HG02678 (cell line): ENCODE measurements around the gene TRPC4.
"Not testable (repeated sequence)": the region's sequence is repeated elsewhere in the genome, so short reads cannot be mapped to it uniquely, and the experiment has no call there.

Source experiments
- ATAC-seq: cut with Tn5 transposase; IDR thresholded peaks from one replicate; pipeline ENCODE4 v1.9.1; 2021; ENCODE audit warnings: mild to moderate bottlenecking, moderate library complexity; ENCODE audit not compliant: unreplicated experiment

TRPC4 gene

GRCh38 chr13:37833411-37833810, 36.2 kb downstream of the TRPC4 start:
- no peak for ATAC-seq

- ATAC-seq = no peak
These were observed 53.3 kb downstream of the TRPC4 start for GRCh38 chr13:37816276-37816675.

- ATAC-seq = no peak
These were observed 58.1 kb downstream of the TRPC4 start for GRCh38 chr13:37811441-37811840.

DNA sequence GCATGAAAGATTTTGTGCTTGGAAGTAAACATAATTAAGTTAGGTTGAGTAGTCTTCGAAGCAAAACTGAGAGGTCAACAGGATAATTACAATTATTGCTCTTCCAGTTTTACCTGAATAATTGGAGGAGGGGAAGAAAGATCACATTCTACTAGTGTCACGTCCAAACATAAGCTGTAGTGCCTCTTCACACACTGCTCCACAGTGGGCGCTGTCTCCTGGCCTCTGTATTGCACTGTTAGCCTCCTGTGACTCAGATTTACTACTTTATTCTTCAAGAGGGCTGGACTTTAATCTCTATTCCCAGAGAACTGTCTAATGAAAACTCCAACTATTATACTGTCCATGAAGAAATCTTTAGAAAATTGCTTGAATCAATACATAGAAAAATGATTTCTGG, 62.9 kb downstream of the TRPC4 start:
- ATAC-seq = no peak

- ATAC-seq = no peak
These were observed 71.9 kb downstream of the TRPC4 start for GRCh38 chr13:37797631-37798030.

DNA sequence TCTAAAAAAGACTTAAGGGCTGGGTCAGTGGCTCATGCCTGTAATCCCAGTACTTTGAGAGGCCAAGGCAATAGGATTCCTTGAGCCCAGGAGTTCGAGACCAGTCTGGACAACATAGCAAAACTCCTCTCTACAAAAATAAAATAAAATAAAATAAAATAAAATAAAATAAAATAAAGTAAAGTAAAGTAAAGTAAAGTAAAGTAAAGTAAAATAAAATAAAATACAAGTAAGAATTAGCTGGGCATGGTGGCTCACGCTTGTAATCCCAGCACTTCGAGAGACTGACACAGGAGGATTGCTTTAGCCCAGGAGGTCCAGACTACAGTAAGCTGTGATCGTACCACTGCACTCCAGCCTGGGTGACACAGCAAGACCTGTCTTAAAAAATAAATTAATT, 72.8 kb downstream of the TRPC4 start:
- ATAC-seq = not testable (repeated sequence)

DNA sequence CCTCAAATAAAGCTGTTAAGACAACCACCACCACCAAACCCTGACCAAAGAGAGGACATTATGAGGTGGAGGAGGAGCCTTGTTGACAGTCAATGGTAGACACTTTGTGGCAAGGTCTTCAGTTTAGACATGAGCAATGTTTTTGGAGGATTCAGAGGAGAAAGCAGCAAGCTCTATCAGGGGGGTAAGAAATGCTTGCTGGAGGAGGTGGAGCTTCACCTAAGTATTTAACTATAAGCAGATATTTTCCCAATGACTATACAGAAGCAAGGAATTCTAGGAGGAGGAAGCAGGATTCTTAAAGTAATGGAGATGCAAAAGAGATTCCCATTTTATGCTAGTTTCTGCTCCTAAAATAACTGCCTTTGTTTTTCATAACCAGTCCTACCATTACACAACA, 74.2 kb downstream of the TRPC4 start:
- ATAC-seq = no peak

DNA sequence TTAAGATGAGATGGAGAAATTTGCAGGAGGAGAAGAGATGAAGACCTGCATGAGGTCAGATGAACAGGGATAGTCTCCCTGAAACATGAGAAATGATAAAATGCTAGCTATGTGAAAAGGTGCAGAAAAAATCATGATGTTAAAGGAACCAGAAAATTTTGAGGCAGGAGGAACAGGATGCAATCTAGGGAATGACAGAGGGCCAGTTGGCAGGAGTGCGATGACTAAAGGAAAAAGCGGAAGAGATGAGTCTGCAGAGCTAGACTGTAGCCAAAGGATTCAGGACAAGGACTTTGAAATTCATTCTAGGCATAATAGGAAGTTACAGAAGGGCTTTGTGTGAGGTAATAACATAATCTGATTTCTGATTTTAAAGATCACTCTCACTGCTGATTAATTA, 77.9 kb downstream of the TRPC4 start:
- ATAC-seq = no peak

GRCh38 chr13:37788346-37788745, 81.2 kb downstream of the TRPC4 start:
- no peak for ATAC-seq

- no peak for ATAC-seq
These were observed 91.9 kb downstream of the TRPC4 start for GRCh38 chr13:37777676-37778075.

DNA sequence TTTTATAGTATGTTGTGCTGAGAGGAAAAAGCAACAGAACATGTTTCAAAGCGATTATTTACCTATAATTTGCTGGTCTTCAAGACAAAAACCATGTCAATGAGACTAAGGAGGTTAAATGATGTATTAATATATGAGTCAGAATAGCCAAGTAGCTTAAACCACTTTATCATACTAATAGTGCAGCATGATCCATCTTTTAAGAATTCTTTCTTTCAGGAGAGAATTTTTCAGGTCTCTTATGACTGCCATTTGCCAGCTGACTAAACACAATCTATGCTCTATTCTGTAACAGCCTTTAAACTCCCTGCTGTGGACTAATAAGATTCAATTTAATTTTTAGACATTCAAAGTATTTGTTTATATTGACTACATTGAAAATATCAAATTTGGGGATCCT, 93.7 kb downstream of the TRPC4 start:
- ATAC-seq = no peak

GRCh38 chr13:37772644-37773043, 96.9 kb downstream of the TRPC4 start:
- ATAC-seq = no peak

DNA sequence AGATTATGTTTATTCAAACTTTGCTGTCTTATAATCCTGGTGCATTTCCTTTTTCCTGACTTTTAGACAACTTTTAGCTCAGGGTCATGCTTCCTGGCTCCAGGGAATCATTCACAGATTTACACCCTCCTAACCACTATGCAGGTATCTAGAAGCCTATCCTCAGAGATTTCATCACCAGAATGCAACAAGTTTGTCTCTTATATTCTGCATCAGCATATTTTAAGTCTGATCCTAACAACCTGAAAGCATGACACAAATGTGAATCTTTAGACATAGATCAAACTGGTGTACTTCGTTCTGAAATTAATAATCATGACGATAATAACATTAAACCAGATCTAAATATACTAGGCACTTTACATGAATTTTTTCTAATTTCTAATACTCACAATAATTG, 100.0 kb downstream of the TRPC4 start:
- ATAC-seq = no peak

GRCh38 chr13:37769078-37769477, 100.5 kb downstream of the TRPC4 start:
- ATAC-seq = no peak

GRCh38 chr13:37766502-37766901, 103.1 kb downstream of the TRPC4 start:
- no peak for ATAC-seq

DNA sequence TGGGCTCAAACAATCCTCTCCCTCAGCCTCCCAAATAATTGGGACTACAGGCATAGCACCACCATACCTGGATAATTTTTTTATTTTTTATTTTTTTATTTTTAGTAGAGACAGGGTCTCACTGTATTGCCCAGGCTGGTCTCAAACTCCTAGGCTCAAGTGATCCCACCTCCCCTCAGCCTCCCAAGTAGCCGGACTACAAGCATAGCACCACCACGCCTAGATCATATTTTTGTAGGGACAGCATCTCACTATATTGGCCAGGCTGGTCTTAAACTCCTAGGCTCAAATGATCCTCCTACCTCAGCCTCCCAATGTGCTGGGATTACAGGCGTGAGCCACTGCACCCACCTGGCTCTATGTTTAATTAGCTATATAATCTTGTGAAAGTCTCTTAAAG, 114.2 kb downstream of the TRPC4 start:
- ATAC-seq = no peak

GRCh38 chr13:37753776-37754175, 115.8 kb downstream of the TRPC4 start:
- ATAC-seq = no peak

- no peak for ATAC-seq
These were observed 117.4 kb downstream of the TRPC4 start for GRCh38 chr13:37752146-37752545.

DNA sequence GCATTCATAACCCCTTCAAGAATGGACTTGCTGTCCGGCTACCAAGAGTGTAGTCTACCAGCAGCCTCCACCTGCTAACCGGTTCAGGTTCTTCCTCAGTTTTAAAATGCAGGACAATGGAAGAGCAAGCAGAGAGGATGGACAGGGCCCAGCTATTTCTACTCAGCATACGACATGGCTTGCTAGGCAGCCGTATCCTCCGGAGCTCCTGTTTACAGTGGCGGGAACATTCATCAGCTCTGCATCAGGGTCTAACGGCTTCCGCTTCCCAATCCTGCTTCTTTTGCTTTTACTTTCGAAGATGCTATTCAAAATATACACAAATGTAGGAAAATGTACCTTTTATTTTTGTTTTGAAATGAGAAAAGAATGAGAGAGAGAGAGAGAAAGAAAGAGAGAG, 118.5 kb downstream of the TRPC4 start:
- no peak for ATAC-seq

GRCh38 chr13:37748913-37749312, 120.7 kb downstream of the TRPC4 start:
- ATAC-seq = no peak

- no peak for ATAC-seq
These were observed 122.4 kb downstream of the TRPC4 start for GRCh38 chr13:37747071-37747612.

GRCh38 chr13:37741536-37741935, 128.0 kb downstream of the TRPC4 start:
- no peak for ATAC-seq

GRCh38 chr13:37736045-37736444, 133.5 kb downstream of the TRPC4 start:
- ATAC-seq = no peak

DNA sequence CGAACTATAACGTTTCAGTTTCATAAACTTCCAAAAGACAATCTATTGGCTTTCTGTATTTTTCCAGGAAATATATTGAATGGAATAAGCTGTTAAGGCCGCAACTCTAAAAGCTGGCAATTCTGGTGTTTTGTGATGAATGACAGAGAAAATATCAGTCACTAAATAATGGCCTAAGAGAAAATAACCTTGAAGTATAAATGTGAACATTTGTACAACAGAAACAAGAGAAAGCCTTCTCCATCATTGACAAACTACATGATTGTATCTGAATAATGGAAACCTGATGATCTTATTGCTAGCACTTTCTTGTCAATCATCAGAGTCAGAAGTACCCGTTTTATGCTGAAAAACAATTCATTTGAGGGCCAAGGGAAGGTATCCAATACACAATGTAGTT, 134.3 kb downstream of the TRPC4 start:
- no peak for ATAC-seq
